Measurements from ENCODE around the gene CD226.
A peak's percentile ranks its signal among the peaks of the same experiment; 100 is the strongest.
"Not testable (repeated sequence)": the region's sequence is repeated elsewhere in the genome, so short reads cannot be mapped to it uniquely, and the experiment has no call there.

The CD226 gene

GRCh38 chr18:69899154-69899923 is 48.3 kb downstream of the CD226 start:
- not testable (repeated sequence) for DNase-seq

- DNase-seq = peak; percentile 72
Observed at GRCh38 chr18:69898241-69898861, 49.3 kb downstream of the CD226 start.

GRCh38 chr18:69897397-69898108 is 50.1 kb downstream of the CD226 start:
- DNase-seq = no peak

- peak; percentile 70 for DNase-seq
Observed at GRCh38 chr18:69895066-69896047, 52.3 kb downstream of the CD226 start.

GRCh38 chr18:69894467-69894866 is 53.2 kb downstream of the CD226 start:
- DNase-seq = no peak

- DNase-seq = no peak
Observed at GRCh38 chr18:69890558-69890957, 57.1 kb downstream of the CD226 start.

- no peak for DNase-seq
Observed at GRCh38 chr18:69889009-69889408, 58.7 kb downstream of the CD226 start.

- no peak for DNase-seq
Observed at GRCh38 chr18:69887256-69887655, 60.4 kb downstream of the CD226 start.

GRCh38 chr18:69885841-69886531 is 61.7 kb downstream of the CD226 start:
- peak; percentile 81 for DNase-seq

GRCh38 chr18:69885355-69885754 is 62.3 kb downstream of the CD226 start:
- no peak for DNase-seq

- DNase-seq = no peak
Observed at GRCh38 chr18:69883781-69884180, 63.9 kb downstream of the CD226 start.

- DNase-seq = no peak
Observed at GRCh38 chr18:69882965-69883668, 64.6 kb downstream of the CD226 start.

- no peak for DNase-seq
Observed at GRCh38 chr18:69880083-69880482, 67.6 kb downstream of the CD226 start.

- not testable (repeated sequence) for DNase-seq
Observed at GRCh38 chr18:69879051-69879450, 68.6 kb downstream of the CD226 start.

- DNase-seq = no peak
Observed at GRCh38 chr18:69878213-69878933, 69.3 kb downstream of the CD226 start.

GRCh38 chr18:69876490-69876889 is 71.2 kb downstream of the CD226 start:
- DNase-seq = no peak

- no peak for DNase-seq
Observed at GRCh38 chr18:69874058-69874457, 73.6 kb downstream of the CD226 start.

- DNase-seq = no peak
Observed at GRCh38 chr18:69872661-69873060, 75.0 kb downstream of the CD226 start.

- DNase-seq = no peak
Observed at GRCh38 chr18:69871363-69871762, 76.3 kb downstream of the CD226 start.

GRCh38 chr18:69870736-69871135 is 76.9 kb downstream of the CD226 start:
- no peak for DNase-seq

- DNase-seq = no peak
Observed at GRCh38 chr18:69866212-69866611, 81.5 kb downstream of the CD226 start.
